Measurements from ENCODE around the gene PCDHA7.
"Not testable (repeated sequence)": the region's sequence is repeated elsewhere in the genome, so short reads cannot be mapped to it uniquely, and the experiment has no call there.

Gene PCDHA7, protein sequence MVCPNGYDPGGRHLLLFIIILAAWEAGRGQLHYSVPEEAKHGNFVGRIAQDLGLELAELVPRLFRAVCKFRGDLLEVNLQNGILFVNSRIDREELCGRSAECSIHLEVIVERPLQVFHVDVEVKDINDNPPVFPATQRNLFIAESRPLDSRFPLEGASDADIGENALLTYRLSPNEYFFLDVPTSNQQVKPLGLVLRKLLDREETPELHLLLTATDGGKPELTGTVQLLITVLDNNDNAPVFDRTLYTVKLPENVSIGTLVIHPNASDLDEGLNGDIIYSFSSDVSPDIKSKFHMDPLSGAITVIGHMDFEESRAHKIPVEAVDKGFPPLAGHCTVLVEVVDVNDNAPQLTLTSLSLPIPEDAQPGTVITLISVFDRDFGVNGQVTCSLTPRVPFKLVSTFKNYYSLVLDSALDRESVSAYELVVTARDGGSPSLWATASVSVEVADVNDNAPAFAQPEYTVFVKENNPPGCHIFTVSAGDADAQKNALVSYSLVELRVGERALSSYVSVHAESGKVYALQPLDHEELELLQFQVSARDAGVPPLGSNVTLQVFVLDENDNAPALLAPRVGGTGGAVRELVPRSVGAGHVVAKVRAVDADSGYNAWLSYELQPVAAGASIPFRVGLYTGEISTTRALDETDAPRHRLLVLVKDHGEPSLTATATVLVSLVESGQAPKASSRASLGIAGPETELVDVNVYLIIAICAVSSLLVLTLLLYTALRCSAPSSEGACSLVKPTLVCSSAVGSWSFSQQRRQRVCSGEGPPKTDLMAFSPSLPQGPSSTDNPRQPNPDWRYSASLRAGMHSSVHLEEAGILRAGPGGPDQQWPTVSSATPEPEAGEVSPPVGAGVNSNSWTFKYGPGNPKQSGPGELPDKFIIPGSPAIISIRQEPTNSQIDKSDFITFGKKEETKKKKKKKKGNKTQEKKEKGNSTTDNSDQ

DNA sequence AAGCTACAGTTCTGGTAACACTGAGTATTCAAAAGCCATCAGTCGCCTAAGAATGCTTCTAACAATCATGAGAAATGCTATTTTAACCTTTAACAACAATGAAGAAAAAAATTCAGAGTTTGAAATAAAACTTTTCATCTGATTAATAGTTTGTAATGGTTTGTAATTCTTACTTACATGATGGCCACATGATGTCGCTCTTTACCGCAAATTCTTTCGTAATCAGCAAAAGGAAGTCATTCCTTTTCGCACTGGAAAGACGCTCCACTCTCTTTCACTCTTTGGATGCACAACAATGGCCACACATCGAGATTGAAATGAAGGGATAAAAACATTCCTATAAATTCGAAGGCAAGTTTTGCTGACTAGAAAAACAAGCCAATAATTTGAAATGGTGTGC lies at the start of gene PCDHA7:
TSS of gene PCDHA7 (plus strand) at position 277 of the 400 bp plus-strand sequence. CDS start at position 392, 115 bp downstream.
- DNase-seq (ENCODE audit: low read depth): no peak

DNA sequence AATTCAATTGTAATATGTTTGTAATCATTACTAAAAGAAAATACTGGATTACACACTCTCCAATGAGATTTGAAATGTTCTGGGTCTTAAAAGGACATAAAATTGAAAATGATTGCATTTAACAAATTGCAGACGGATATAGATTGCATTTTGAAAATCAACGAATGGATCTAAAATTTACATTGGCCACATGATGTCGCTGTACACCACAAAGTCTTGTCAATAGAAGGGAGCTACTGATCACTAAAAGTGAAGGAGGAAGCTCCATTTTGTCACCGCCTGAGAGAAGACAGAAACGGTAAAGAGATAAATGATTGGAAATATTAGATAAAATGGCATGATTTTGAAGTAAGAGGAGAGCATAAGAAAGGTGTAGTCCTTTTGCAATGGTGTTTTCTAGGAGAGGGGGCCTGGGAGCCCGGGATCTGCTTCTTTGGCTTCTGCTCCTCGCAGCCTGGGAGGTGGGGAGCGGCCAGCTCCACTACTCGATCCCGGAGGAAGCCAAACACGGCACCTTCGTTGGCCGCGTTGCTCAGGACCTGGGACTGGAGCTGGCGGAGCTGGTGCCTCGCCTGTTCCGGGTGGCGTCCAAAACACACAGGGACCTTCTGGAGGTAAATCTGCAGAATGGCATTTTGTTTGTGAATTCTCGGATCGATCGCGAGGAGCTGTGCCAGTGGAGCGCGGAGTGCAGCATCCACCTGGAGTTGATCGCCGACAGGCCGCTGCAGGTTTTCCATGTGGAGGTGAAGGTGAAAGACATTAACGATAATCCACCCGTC lies 48.0 kb upstream of the PCDHA7 start, which contains the start of gene PCDHA1:
TSS of gene PCDHA1 (plus strand) at position 236 of the 782 bp plus-strand sequence.
- DNase-seq (ENCODE audit: low read depth): no peak

DNA sequence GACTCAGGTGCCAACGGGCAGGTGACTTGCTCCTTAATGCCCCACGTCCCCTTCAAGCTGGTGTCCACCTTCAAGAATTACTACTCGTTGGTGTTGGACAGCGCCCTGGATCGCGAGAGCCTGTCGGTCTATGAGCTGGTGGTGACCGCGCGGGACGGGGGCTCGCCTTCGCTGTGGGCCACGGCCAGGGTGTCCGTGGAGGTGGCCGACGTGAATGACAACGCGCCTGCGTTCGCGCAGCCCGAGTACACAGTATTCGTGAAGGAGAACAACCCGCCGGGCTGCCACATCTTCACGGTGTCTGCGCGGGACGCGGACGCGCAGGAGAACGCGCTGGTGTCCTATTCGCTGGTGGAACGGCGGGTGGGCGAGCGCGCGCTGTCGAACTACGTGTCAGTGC lies 46.6 kb upstream of the PCDHA7 start:
- DNase-seq (ENCODE audit: low read depth): not testable (repeated sequence)

DNA sequence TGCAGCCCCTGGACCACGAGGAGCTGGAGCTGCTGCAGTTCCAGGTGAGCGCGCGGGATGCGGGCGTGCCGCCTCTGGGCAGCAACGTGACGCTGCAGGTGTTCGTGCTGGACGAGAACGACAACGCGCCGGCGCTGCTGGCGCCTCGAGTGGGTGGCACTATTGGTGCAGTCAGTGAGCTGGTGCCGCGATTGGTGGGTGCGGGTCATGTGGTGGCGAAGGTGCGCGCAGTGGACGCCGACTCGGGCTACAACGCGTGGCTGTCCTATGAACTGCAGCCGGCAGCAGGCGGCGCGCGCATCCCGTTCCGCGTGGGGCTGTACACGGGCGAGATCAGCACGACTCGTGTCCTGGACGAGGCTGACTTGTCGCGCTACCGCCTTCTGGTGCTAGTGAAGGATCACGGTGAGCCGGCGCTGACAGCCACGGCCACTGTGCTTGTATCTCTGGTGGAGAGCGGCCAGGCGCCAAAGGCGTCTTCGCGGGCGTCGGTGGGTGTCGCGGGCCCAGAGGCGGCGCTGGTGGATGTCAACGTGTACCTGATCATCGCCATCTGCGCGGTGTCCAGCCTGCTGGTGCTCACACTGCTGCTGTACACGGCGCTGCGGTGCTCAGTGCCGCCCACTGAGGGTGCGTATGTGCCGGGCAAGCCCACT lies 46.1 kb upstream of the PCDHA7 start:
- not testable (repeated sequence) for DNase-seq (ENCODE audit: low read depth)

DNA sequence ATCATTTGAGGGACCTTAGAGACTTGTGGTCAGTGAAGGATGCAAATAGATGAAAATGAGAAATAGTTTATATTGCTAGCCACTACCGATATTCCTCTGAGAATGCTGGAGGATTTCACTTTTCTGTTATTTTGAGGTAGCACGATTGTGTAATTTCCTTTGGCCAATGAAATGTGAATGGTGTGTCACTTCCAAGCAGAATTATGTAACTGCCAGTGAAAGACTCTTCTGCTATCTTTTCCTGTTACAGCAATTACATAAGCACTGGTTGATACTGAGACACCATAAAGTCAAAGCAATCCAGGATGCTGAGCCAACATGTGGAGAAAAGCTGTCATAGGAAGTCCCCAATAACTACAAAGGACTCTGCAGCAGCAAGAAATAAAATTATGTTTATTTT lies 43.0 kb upstream of the PCDHA7 start:
- no peak for DNase-seq (ENCODE audit: low read depth)

- no peak for DNase-seq (ENCODE audit: low read depth)
Measured at GRCh38 chr5:140794595-140795258, 39.3 kb upstream of the PCDHA7 start, which contains the start of gene PCDHA2. TSS of gene PCDHA2 (plus strand) at chr5:140794852.

DNA sequence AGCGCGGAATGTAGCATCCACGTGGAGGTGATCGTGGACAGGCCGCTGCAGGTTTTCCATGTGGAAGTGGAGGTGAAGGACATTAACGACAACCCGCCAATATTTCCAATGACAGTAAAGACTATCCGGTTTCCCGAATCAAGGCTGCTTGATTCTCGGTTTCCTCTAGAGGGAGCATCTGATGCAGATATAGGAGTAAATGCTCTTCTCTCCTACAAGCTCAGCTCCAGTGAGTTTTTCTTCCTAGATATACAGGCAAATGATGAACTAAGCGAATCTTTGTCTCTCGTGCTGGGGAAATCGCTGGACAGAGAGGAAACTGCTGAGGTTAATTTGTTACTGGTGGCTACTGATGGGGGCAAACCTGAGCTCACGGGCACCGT lies 38.8 kb upstream of the PCDHA7 start:
- DNase-seq (ENCODE audit: low read depth): no peak

GRCh38 chr5:140796072-140796717 lies 37.9 kb upstream of the PCDHA7 start:
- DNase-seq (ENCODE audit: low read depth): not testable (repeated sequence)

GRCh38 chr5:140796718-140797095 lies 37.4 kb upstream of the PCDHA7 start:
- DNase-seq (ENCODE audit: low read depth): no peak

- DNase-seq (ENCODE audit: low read depth): no peak
Measured at GRCh38 chr5:140800816-140801493, 33.1 kb upstream of the PCDHA7 start, which contains the start of gene PCDHA3. TSS of gene PCDHA3 (plus strand) at chr5:140801057.

GRCh38 chr5:140801494-140801841 lies 32.6 kb upstream of the PCDHA7 start:
- DNase-seq (ENCODE audit: low read depth): no peak

GRCh38 chr5:140802381-140802780 lies 31.7 kb upstream of the PCDHA7 start:
- not testable (repeated sequence) for DNase-seq (ENCODE audit: low read depth)

DNA sequence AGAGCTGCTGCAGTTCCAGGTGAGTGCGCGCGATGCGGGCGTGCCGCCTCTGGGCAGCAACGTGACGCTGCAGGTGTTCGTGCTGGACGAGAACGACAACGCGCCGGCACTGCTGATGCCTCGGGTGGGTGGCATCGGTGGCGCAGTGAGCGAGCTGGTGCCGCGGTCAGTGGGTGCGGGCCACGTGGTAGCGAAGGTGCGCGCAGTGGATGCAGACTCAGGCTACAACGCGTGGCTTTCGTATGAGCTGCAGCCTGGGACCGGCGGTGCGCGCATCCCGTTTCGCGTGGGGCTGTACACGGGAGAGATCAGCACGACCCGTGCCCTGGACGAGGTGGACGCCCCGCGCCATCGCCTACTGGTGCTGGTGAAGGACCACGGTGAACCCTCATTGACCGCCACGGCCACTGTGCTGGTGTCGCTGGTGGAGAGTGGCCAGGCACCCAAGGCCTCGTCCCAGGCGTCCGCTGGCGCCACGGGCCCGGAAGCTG lies 31.2 kb upstream of the PCDHA7 start:
- no peak for DNase-seq (ENCODE audit: low read depth)

- no peak for DNase-seq (ENCODE audit: low read depth)
Measured at GRCh38 chr5:140806834-140807775, 27.0 kb upstream of the PCDHA7 start, which contains the start of gene PCDHA4. TSS of gene PCDHA4 (plus strand) at chr5:140807068.

GRCh38 chr5:140808241-140808888 lies 25.7 kb upstream of the PCDHA7 start:
- DNase-seq (ENCODE audit: low read depth): not testable (repeated sequence)

DNA sequence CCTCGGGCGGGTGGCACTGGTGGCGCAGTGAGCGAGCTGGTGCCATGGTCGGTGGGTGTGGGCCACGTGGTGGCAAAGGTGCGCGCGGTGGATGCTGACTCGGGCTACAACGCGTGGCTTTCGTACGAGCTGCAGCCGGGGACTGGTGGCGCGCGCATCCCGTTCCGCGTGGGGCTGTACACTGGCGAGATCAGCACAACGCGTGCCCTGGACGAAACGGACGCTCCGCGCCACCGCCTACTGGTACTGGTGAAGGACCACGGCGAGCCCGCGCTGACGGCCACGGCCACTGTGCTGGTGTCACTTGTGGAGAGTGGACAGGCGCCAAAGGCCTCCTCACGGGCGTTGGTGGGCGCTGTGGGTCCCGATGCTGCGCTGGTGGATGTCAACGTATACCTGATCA lies 25.2 kb upstream of the PCDHA7 start:
- no peak for DNase-seq (ENCODE audit: low read depth)

DNA sequence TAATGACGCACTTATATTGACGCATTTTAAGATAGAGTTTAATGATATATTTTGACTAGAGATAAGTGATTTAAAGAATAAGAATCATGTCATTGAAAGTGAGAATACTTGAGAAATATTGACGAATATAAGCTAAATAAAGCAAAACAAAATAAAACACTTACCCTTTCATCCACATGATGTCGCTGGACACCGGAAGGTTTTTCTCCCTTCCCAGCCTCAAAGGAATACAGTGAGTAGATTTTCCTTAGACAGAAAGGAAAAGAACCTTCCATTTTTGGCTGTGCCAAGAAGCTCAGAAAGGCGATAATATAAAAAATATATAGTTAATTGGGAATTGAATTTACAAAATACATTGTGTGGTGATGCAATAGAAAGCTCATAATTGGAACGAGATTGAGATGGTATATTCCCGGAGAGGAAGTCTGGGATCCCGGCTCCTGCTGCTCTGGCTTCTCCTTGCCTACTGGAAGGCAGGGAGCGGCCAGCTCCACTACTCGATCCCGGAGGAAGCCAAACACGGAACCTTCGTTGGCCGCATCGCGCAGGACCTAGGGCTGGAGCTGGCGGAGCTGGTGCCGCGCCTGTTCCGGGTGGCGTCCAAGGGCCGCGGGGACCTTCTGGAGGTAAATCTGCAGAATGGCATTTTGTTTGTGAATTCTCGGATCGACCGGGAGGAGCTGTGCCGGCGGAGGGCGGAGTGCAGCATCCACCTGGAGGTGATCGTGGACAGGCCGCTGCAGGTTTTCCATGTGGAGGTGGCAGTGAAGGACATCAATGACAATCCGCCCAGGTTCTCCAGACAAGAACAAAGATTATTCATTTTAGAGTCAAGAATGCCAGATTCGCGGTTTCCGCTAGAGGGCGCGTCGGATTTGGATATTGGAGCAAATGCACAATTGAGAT lies 12.4 kb upstream of the PCDHA7 start, which contains the start of gene PCDHA5:
TSS of gene PCDHA5 (plus strand) at position 239 of the 906 bp plus-strand sequence.
- no peak for DNase-seq (ENCODE audit: low read depth)
